Naive thymus-derived CD4-positive, alpha-beta T cell (primary cell): Measurements from ENCODE around the gene PRSS36. TPM values are rescaled to one million over a fixed set of nuclear protein-coding genes. Genes with fewer than 3 reads are reported as not detected.
A peak's percentile ranks its signal among the peaks of the same experiment; 100 is the strongest.

ENCODE experiments used
- ATAC-seq: fragments of 150-1000 bp; cut with Tn5 transposase; 2 replicates; pipeline ENCODE4 v1.10.0; 2021; ENCODE audit warnings: mild to moderate bottlenecking, moderate library complexity
- CTCF ChIA-PET: fragments of 350-600 bp; sonication (Branson Sonifier 250); formaldehyde crosslinking; loops from one replicate; lab custom pipeline; 2021; ENCODE audit warnings: antibody characterized with exemption; lab: Charles Lee
- POLR2A ChIA-PET: fragments of 350-600 bp; sonication (Branson Sonifier 250); formaldehyde crosslinking; loops from one replicate; lab custom pipeline; 2021; ENCODE audit warnings: antibody characterized with exemption, inconsistent platforms; lab: Charles Lee
- DNase-seq, 9 donors: peaks; one replicate each; pipeline versions ENCODE4 v3.0.0 to v3.0.0-alpha.2; 2020 to 2022; ENCODE audit warnings: mixed read lengths in 1 of 9
- H3K27ac ChIP-seq: one replicate; pipeline ENCODE4 v1.7.0; 2013; ENCODE audit warnings: mild to moderate bottlenecking, low read depth, low read length, moderate library complexity
- H3K27me3 ChIP-seq, 2 donors: one replicate each; pipeline ENCODE4 v1.7.0; 2013; ENCODE audit warnings: low read length in 2 of 2, mild to moderate bottlenecking in 2 of 2, moderate library complexity in 2 of 2; ENCODE audit not compliant: control insufficient read depth in 2 of 2, insufficient read depth in 2 of 2
- H3K36me3 ChIP-seq, 3 experiments: 1 replicate in 2 of 3; 2 replicates in 1 of 3; pipeline ENCODE4 v1.7.0; 2013; ENCODE audit warnings: low read length in 3 of 3, mild to moderate bottlenecking in 3 of 3, moderate library complexity in 1 of 3; ENCODE audit not compliant: insufficient read depth in 3 of 3, control insufficient read depth in 2 of 3
- H3K4me1 ChIP-seq, 2 donors: one replicate each; pipeline ENCODE4 v1.7.0; 2013; ENCODE audit warnings: low read length in 2 of 2, mild to moderate bottlenecking in 2 of 2, moderate library complexity in 1 of 2; ENCODE audit not compliant: control insufficient read depth in 2 of 2, insufficient read depth in 2 of 2
- H3K4me3 ChIP-seq: 2 replicates; pipeline ENCODE4 v1.7.0; 2013; ENCODE audit warnings: mild to moderate bottlenecking, low read length
- H3K9me3 ChIP-seq, 3 experiments: 1 replicate in 2 of 3; 2 replicates in 1 of 3; pipeline ENCODE4 v1.7.0; 2013; ENCODE audit warnings: low read length in 3 of 3; ENCODE audit not compliant: control insufficient read depth in 2 of 3
- H3K27ac Mint-ChIP-seq, 9 donors: one replicate each; pipeline ENCODE4 v1.8.0; 2020 to 2022; ENCODE audit warnings: mixed read lengths in 9 of 9, mild to moderate bottlenecking in 8 of 9, moderate library complexity in 5 of 9, inconsistent platforms in 2 of 9
- H3K27me3 Mint-ChIP-seq, 5 donors: one replicate each; pipeline ENCODE4 v1.8.0; 2021 to 2022; ENCODE audit warnings: mixed read lengths in 5 of 5, mild to moderate bottlenecking in 1 of 5
- H3K36me3 Mint-ChIP-seq, 5 donors: one replicate each; pipeline ENCODE4 v1.8.0; 2020 to 2022; ENCODE audit warnings: mixed read lengths in 5 of 5, mild to moderate bottlenecking in 3 of 5, inconsistent platforms in 1 of 5
- H3K4me1 Mint-ChIP-seq, 7 donors: one replicate each; pipeline ENCODE4 v1.8.0; 2020 to 2022; ENCODE audit warnings: mixed read lengths in 7 of 7, mild to moderate bottlenecking in 3 of 7, inconsistent platforms in 1 of 7
- H3K4me3 Mint-ChIP-seq, 10 donors: one replicate each; pipeline ENCODE4 v1.8.0; 2020 to 2022; ENCODE audit warnings: mild to moderate bottlenecking in 10 of 10, mixed read lengths in 10 of 10, moderate library complexity in 6 of 10, inconsistent platforms in 2 of 10
- H3K9me3 Mint-ChIP-seq, 11 donors: one replicate each; pipeline ENCODE4 v1.8.0; 2020 to 2022; ENCODE audit warnings: mixed read lengths in 11 of 11, mild to moderate bottlenecking in 4 of 11, inconsistent platforms in 1 of 11, moderate library complexity in 1 of 11
- intact Hi-C, 2 donors: fragments of 100-400 bp; cut with micrococcal nuclease; formaldehyde crosslinking; loops; one replicate each; pipeline ENCODE4 v1.15.1; 2023
- polyA plus RNA-seq, 2 donors: library from polyadenylated mRNA; unstranded; fragments of 300-500 nt; fragmentation: Illumina TruSeq; gene quantifications; one replicate each; pipeline ENCODE4 v1.2.3, GENCODE V29; 2021
- total RNA-seq, 6 experiments: library from RNA in 5 of 6; stranded (reverse) in 5 of 6; gene quantifications; 1 replicate in 5 of 6; 2 replicates in 1 of 6; pipeline ENCODE4 v1.2.3 and lab custom pipeline; 2021 to 2026

PRSS36 gene
- total and polyA plus RNA-seq, 7 experiments from 2014 or later = 0.13 to 2.9 (median 1.2) TPM

DNA sequence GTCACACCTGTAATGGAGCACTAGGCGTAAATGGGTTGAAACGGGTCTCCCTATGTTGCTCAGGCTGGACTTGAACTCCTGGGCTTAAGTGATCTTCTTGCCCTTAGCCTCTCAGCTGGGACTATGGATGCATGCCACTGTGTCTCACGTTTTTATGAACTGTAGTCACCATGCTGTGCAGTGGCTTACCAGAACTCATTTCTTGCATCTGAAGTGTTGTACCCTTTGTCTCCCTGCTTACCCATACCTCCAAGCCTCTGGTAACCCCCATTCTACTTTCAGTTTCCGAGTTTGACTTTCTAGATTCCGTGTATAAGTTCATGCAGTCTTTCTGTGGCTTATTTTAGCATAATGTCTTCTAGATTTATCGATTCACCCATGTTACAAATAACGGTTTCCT lies 45.0 kb upstream of the PRSS36 start:
- ChIA-PET POLR2A (interaction anchor here (1.2 to 10.2 kb wide), 5 partner anchors 9 to 52 kb away, joined by 3 to 131 read pairs (median 5); partner anchors contain the start of gene FUS), CTCF (no interaction called here)
- DNase-seq (no peak), ATAC-seq (no peak)
- Histone ChIP-seq H3K4me3 (no peak overlapping the region), H3K27me3 (no peaks in the 10 kb centered on the region), H3K27ac (no peak overlapping the region), H3K9me3 (no peaks in the 10 kb centered on the region), H3K36me3 (peaks cover 23 to 82% (median 46%) of the 10 kb centered on the region in 3 experiments), H3K4me1 (peaks cover 2 to 4% of the 10 kb centered on the region in 2 donors)
- peak overlapping the region in 1 of 9 donors; percentile 7 for H3K27ac Mint-ChIP-seq
- intact Hi-C loops = no loop called here
- peaks cover 20 to 53% (median 38%) of the 10 kb centered on the region in 5 donors for H3K36me3 Mint-ChIP-seq
- peaks cover 37 to 63% (median 59%) of the 10 kb centered on the region in 7 donors for H3K4me1 Mint-ChIP-seq
- H3K9me3 Mint-ChIP-seq = peaks cover 0 to 4% (median 0%) of the 10 kb centered on the region in 11 donors
- no peak overlapping the region for H3K4me3 Mint-ChIP-seq
- no peaks in the 10 kb centered on the region for H3K27me3 Mint-ChIP-seq

DNA sequence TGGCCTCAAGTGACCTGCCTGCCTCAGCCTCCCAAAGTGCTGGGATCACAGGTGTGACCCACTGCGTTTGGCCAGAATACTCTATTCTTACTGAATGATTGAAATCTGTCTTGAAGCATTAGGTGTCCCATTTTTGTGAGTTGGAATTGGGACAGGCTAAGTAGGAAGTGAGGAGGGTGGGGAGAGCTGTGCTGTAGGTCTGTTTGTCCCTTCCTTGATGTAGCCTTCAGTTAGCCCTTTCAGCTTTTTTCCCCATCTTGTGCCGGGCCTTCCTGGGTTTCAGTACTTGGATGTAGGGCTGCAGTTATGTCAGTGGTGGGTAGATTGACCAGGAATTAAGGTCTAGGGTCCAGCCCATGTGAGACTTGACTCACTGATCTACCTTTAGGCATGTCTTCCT lies 44.0 kb upstream of the PRSS36 start:
- ChIA-PET CTCF (no interaction called here), POLR2A (interaction anchor here (0.6 to 2.1 kb wide), 4 partner anchors 8 to 622 kb away, joined by 3 to 9 read pairs (median 4); partner anchors contain the start of genes FUS and PYCARD)
- Histone ChIP-seq H3K4me1 (peaks cover 0 to 1% of the 10 kb centered on the region in 2 donors), H3K27me3 (no peaks in the 10 kb centered on the region), H3K27ac (no peak overlapping the region), H3K9me3 (no peaks in the 10 kb centered on the region), H3K36me3 (peaks cover 34 to 85% (median 56%) of the 10 kb centered on the region in 3 experiments), H3K4me3 (no peak overlapping the region)
- Mint-ChIP-seq H3K27me3 (no peaks in the 10 kb centered on the region), H3K4me1 (peaks cover 39 to 64% (median 59%) of the 10 kb centered on the region in 7 donors), H3K9me3 (peaks cover 0 to 5% (median 0%) of the 10 kb centered on the region in 11 donors), H3K4me3 (no peak overlapping the region), H3K36me3 (peaks cover 27 to 54% (median 48%) of the 10 kb centered on the region in 5 donors), H3K27ac (peak overlapping the region in 6 of 9 donors; percentile 38 to 82 (median 59))
- intact Hi-C loops = no loop called here
- ATAC-seq (no peak), DNase-seq (no peak)

DNA sequence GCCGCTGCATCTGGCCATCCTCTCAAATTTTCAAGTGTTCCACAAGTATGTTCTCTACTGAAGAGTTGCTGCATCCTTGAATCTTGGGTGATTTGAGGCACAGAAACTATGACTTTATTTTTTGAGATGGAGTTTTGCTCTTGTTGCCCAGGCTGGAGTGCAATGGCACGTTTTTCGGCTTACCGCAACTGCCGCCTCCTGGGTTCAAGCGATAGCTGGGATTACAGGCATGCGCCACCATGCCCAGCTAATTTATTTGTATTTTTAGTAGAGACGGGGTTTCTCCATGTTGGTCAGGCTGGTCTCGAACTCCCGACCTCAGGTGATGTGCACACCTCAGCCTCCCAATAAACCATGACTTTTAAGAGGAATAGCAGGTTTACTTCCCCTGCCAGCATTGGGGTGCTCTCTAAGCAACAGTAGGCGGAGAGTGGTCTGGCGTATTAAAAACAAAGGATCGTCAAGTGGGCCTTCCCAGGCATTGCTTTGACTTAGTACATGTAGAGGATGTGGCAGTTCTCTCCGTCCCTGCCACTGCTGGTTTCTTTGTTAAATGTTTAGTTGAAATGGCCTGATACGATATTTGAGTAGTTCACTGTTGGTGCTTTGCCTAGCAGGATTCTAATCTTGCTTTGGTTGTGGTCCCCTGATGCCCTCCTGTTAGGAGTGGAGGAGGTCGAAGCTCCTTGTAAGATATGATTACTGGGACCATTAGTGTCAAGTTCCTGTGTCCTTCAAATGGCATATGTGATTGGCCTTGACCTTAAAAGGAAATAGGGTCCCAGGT lies 43.2 kb upstream of the PRSS36 start:
- DNase-seq (no peak), ATAC-seq (no peak)
- Mint-ChIP-seq H3K27me3 (no peaks in the 10 kb centered on the region), H3K36me3 (peaks cover 27 to 61% (median 54%) of the 10 kb centered on the region in 5 donors), H3K9me3 (peaks cover 0 to 5% (median 0%) of the 10 kb centered on the region in 11 donors), H3K4me1 (peaks cover 38 to 64% (median 59%) of the 10 kb centered on the region in 7 donors), H3K27ac (peak overlapping the region in 7 of 9 donors; percentile 8 to 81 (median 46)), H3K4me3 (peak overlapping the region in 1 of 10 donors; percentile 14)
- Histone ChIP-seq H3K4me1 (peaks cover 5 to 9% of the 10 kb centered on the region in 2 donors), H3K9me3 (no peaks in the 10 kb centered on the region), H3K27me3 (no peaks in the 10 kb centered on the region), H3K36me3 (peaks cover 42 to 86% (median 64%) of the 10 kb centered on the region in 3 experiments), H3K27ac (no peak overlapping the region), H3K4me3 (no peak overlapping the region)
- intact Hi-C loops = no loop called here
- ChIA-PET POLR2A (interaction anchor here (0.6 to 1.3 kb wide), 6 partner anchors 10 to 621 kb away, joined by 3 to 9 read pairs (median 4); partner anchors contain the start of genes FUS, PYCARD, ZNF646 and ZNF668), CTCF (no interaction called here)

DNA sequence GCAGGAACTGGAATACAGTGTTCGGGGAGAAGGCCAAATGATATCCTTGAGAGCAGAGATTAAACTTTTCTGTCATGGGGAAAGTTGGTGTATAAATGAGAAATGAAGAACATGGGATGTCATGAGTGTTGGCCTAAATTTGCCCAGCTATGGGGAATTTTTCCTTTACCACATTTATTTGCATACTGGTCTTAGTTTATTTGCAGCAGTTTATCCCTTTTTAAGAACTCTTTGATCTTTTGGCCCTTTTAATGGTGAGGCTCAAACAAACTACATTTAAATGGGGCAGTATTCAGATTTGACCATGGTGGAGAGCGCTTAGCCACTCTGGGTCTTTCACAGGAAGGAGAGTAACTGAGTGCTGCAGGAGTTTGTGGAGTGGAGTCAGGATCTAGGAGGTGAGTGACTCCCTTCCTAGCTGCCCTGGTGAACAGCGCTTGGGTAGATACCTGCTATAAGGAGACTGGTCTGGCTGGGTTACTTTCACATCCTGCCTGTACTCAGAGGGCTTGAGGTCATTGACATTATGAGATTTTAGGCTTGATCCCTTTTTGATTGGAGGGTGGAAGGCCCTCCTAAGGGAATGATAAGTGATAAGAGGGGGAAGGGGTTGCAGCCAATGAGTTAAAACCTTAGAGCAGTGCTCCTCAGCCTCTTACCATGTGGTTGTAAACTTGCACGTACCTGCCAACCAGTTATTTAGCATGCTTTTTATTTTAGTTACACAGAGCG lies 42.0 kb upstream of the PRSS36 start:
- ATAC-seq = no peak
- peaks cover 48 to 70% (median 66%) of the 10 kb centered on the region in 7 donors for H3K4me1 Mint-ChIP-seq
- H3K36me3 ChIP-seq = peaks cover 53 to 98% (median 75%) of the 10 kb centered on the region in 3 experiments
- no peaks in the 10 kb centered on the region for H3K27me3 ChIP-seq
- no peak overlapping the region for H3K4me3 ChIP-seq
- peak overlapping the region in 8 of 9 donors; percentile 4 to 79 (median 32) for H3K27ac Mint-ChIP-seq
- H3K9me3 ChIP-seq = no peaks in the 10 kb centered on the region
- intact Hi-C loops = loop anchor here in 1 of 2 donors (1.0 kb wide), 1 partner anchor 9 kb away; no protein-coding TSS in a partner anchor
- H3K27ac ChIP-seq = no peak overlapping the region
- POLR2A ChIA-PET = interaction anchor here (0.7 to 1.3 kb wide), 4 partner anchors 12 to 118 kb away, joined by 3 to 4 read pairs (median 4); partner anchors contain the start of genes FUS, ZNF646 and ZNF668
- peaks cover 8 to 21% of the 10 kb centered on the region in 2 donors for H3K4me1 ChIP-seq
- no peaks in the 10 kb centered on the region for H3K27me3 Mint-ChIP-seq
- H3K4me3 Mint-ChIP-seq = peak overlapping the region in 2 of 10 donors; percentile 8 to 40
- peaks cover 0 to 7% (median 0%) of the 10 kb centered on the region in 11 donors for H3K9me3 Mint-ChIP-seq
- peaks cover 28 to 70% (median 61%) of the 10 kb centered on the region in 5 donors for H3K36me3 Mint-ChIP-seq
- no peak for DNase-seq
- CTCF ChIA-PET = interaction anchor here (0.8 kb wide), 1 partner anchor 65 kb away, joined by 3 read pairs; no protein-coding TSS in a partner anchor

DNA sequence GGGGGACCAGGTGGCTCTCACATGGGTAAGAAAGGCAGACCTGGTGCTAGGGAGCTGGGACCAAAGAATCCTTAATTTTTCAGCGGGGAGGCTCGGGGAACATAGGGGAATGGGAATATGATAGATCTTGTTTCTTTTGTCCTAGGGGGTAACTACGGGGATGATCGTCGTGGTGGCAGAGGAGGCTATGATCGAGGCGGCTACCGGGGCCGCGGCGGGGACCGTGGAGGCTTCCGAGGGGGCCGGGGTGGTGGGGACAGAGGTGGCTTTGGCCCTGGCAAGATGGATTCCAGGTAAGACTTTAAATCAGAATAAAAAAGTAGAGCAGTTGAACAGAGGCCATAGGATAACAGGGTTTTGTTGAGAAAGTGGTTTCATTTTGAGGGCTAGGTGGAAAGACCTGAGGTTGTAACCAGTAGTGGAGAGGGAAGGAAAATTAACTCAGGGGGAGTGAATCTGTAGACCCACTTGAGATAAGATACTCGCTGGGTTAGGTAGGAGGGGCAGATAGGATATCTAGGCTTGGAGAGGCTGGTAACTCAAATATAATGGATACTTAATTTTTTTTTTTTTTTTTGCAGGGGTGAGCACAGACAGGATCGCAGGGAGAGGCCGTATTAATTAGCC lies 41.1 kb upstream of the PRSS36 start:
- CTCF ChIA-PET = no interaction called here
- peaks cover 18 to 29% of the 10 kb centered on the region in 2 donors for H3K4me1 ChIP-seq
- Mint-ChIP-seq H3K9me3 (peaks cover 0 to 5% (median 0%) of the 10 kb centered on the region in 11 donors), H3K36me3 (peaks cover 38 to 79% (median 65%) of the 10 kb centered on the region in 5 donors), H3K27me3 (no peaks in the 10 kb centered on the region), H3K4me3 (peak overlapping the region in 2 of 10 donors; percentile 12 to 27), H3K4me1 (peaks cover 52 to 78% (median 70%) of the 10 kb centered on the region in 7 donors), H3K27ac (peak overlapping the region in 8 of 9 donors; percentile 37 to 79 (median 62))
- no peak for ATAC-seq
- DNase-seq = no peak
- intact Hi-C loops = loop anchor here in 1 of 2 donors (1.0 kb wide), 1 partner anchor 8 kb away; no protein-coding TSS in a partner anchor
- no peaks in the 10 kb centered on the region for H3K27me3 ChIP-seq
- no peak overlapping the region for H3K4me3 ChIP-seq
- H3K36me3 ChIP-seq = peaks cover 63 to 100% (median 84%) of the 10 kb centered on the region in 3 experiments
- no peaks in the 10 kb centered on the region for H3K9me3 ChIP-seq
- POLR2A ChIA-PET = interaction anchor here (1.0 to 2.6 kb wide), 5 partner anchors 11 to 49 kb away, joined by 3 to 26 read pairs (median 9); partner anchors contain the start of genes FUS and PYCARD
- H3K27ac ChIP-seq = no peak overlapping the region
